ENCODE data around the gene MYH6.

Gene MYH6

DNA sequence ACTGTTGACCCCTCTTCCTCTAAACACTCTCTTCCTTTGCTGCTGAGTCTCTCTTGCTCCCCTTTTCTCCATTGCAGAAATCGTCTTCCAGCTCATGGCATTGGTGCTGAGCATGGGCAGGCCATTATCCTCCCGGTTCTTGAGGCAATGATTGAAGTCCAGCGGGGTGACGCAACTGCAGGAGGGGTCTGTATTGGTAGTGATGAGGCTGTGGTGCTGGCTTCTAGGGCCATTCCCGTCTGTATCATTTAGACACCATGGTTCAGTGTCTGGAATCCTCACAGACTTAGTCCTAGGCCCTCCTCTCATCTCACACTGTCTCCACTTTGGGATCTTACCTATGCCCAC, 54.7 kb downstream of the MYH6 start:
- H3K4me3 ChIP-seq (replicated peaks; ENCODE audit: insufficient read depth, low read length): no peak overlapping the region
- no peak for TF ChIP-seq SPI1 (IDR thresholded peaks at IDR 0.05; ENCODE audit: borderline replicate concordance, low read depth)
- H3K27me3 ChIP-seq (ENCODE audit: insufficient read depth, poor library complexity, severe bottlenecking): peaks cover 46% of the 10 kb centered on the region

DNA sequence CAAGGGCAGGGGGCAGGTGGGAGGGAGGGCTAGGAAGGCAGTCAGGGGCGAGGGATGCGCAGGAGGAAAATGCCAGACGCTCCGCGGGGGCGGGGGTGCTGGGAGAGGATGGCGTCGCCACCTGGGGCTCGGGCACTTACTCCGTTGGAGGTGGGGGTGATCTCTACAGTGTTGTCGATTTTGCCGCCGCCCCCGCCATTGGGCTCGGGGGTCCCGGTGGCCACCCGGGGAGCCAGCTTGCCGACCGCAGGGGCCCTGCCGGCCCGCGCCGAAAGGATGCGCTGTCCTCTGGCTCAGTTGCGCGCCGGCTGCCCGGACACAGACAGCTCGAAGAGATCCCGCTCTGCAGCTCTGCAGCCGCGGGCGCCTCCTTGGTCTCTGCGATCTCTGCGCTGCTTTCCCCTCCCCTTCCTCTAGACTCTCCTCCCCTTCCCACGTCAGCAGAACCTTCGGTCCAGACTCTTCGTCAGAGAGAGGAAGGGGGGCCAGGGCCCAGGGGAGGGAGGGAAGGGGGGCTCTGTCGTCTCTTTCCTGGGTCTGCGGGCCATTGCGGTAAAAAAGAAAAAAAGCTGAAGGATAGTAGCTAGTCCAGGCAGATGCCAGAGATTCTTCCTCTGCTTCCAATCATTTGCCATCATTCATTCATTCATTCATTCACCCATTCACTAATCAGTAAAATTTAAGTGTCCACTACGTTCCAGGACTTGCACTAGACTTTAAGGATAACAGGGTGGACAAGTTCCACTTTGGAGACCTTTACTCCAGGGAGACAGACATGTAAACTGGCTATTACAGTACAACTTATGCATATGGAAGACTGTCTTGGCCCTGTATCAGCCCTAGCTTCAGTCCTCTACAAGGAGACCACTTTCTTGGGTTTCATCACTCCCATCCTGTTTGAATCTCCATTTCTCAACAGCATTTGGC, 55.3 kb downstream of the MYH6 start, which contains the start of gene SLC22A17:
SLC22A17 (minus strand) TSS at position 382 of the 927 bp plus-strand sequence.
- Histone ChIP-seq H3K27me3 (ENCODE audit: insufficient read depth, poor library complexity, severe bottlenecking) (peaks cover 46% of the 10 kb centered on the region), H3K27ac (replicated peaks) (no peak within 1 kb of the TSS)
- DNase-seq (ENCODE audit: low read depth in 1 of 2, low spot score in 1 of 2): no peak

More for the DNA sequence above, 54.7 kb downstream of the MYH6 start:
- DNase-seq (ENCODE audit: low read depth in 1 of 2, low spot score in 1 of 2): no peak
- no peak overlapping the region for H3K27ac ChIP-seq (replicated peaks)

GRCh38 chr14:23351681-23352505, 56.2 kb downstream of the MYH6 start:
- H3K4me3 ChIP-seq (replicated peaks; ENCODE audit: insufficient read depth, low read length): no peak overlapping the region
- TF ChIP-seq SPI1 (IDR thresholded peaks at IDR 0.05; ENCODE audit: borderline replicate concordance, low read depth): no peak
- TF ChIP-seq GABPA (IDR thresholded peaks at IDR 0.05; ENCODE audit: low read depth): no peak
- no peak for TF ChIP-seq REST (IDR thresholded peaks at IDR 0.05; ENCODE audit: insufficient replicate concordance, low read depth)
- TF ChIP-seq CTCF (IDR thresholded peaks at IDR 0.05; ENCODE audit: insufficient read depth, low read length): no peak
- no peak for TF ChIP-seq POLR2AphosphoS5 (IDR thresholded peaks at IDR 0.05; ENCODE audit: low read depth)
- no peak for DNase-seq (ENCODE audit: low read depth in 1 of 2, low spot score in 1 of 2)
- peaks cover 46% of the 10 kb centered on the region for H3K27me3 ChIP-seq (ENCODE audit: insufficient read depth, poor library complexity, severe bottlenecking)
- H3K27ac ChIP-seq (replicated peaks): no peak overlapping the region

More for the DNA sequence above, 55.3 kb downstream of the MYH6 start, which contains the start of gene SLC22A17:
- no peak for TF ChIP-seq SPI1 (IDR thresholded peaks at IDR 0.05; ENCODE audit: borderline replicate concordance, low read depth)
- no peak for TF ChIP-seq CTCF (IDR thresholded peaks at IDR 0.05; ENCODE audit: insufficient read depth, low read length)
- TF ChIP-seq POLR2AphosphoS5 (IDR thresholded peaks at IDR 0.05; ENCODE audit: low read depth): no peak
- no peak for TF ChIP-seq REST (IDR thresholded peaks at IDR 0.05; ENCODE audit: insufficient replicate concordance, low read depth)
- no peak for TF ChIP-seq GABPA (IDR thresholded peaks at IDR 0.05; ENCODE audit: low read depth)
- no peak within 1 kb of the TSS for H3K4me3 ChIP-seq (replicated peaks; ENCODE audit: insufficient read depth, low read length)

Measured in HL-60 (cell line).